H1 (cell line): ENCODE results near the gene GCLC. TPM values are rescaled to one million over a fixed set of nuclear protein-coding genes. Genes with fewer than 3 reads are reported as not detected.

Experiments used
- CTCF ChIA-PET: fragments of 300-600 bp; sonication (Branson Sonifier 250); formaldehyde crosslinking; loops from one replicate; lab custom pipeline; 2021; ENCODE audit not compliant: partially characterized antibody; lab: Charles Lee
- POLR2A ChIA-PET: fragments of 300-600 bp; sonication (Branson Sonifier 250); formaldehyde crosslinking; loops from one replicate; lab custom pipeline; 2021; ENCODE audit warnings: inconsistent platforms; ENCODE audit not compliant: partially characterized antibody; lab: Charles Lee
- DNase-seq, 2 experiments: peaks; one replicate each; pipeline versions ENCODE4 v3.0.0 to v3.0.0-alpha.2; 2010 to 2022; ENCODE audit warnings: low spot score in 2 of 2, low read depth in 1 of 2, mixed read lengths in 1 of 2
- FAIRE-seq: peaks from 2 replicates; lab custom pipeline; 2011; peaks lifted over from hg19 to GRCh38; lab: Jason Lieb, UNC
- H2AFZ ChIP-seq: 2 replicates; pipeline ENCODE4 v1.8.1; 2012; ENCODE audit warnings: low read length, inconsistent platforms
- H2AK5ac ChIP-seq: 2 replicates; pipeline ENCODE4 v1.6.1; 2013; ENCODE audit warnings: low read depth, low read length
- H2BK120ac ChIP-seq: replicated peaks from 2 replicates; pipeline ENCODE3; 2013; ENCODE audit warnings: low read depth, low read length, inconsistent platforms
- H2BK12ac ChIP-seq: 2 replicates; pipeline ENCODE4 v1.6.1; 2013; ENCODE audit warnings: low read depth, low read length
- H2BK15ac ChIP-seq: 2 replicates; pipeline ENCODE4 v1.6.1; 2013; ENCODE audit warnings: low read length
- H2BK20ac ChIP-seq: 2 replicates; pipeline ENCODE4 v1.6.1; 2013; ENCODE audit warnings: low read length
- H2BK5ac ChIP-seq: 2 replicates; pipeline ENCODE4 v1.6.1; 2013; ENCODE audit warnings: low read depth, low read length
- H3K14ac ChIP-seq: 2 replicates; pipeline ENCODE4 v1.6.1; 2013; ENCODE audit warnings: inconsistent platforms; ENCODE audit not compliant: insufficient read length
- H3K18ac ChIP-seq: 2 replicates; pipeline ENCODE4 v1.6.1; 2013; ENCODE audit warnings: low read length; ENCODE audit errors: extremely low read depth
- H3K23ac ChIP-seq: 2 replicates; pipeline ENCODE4 v1.6.1; 2013; ENCODE audit warnings: inconsistent platforms; ENCODE audit not compliant: insufficient read length
- H3K23me2 ChIP-seq: 2 replicates; pipeline ENCODE4 v1.6.1; 2013; ENCODE audit warnings: low read depth, low read length
- H3K27ac ChIP-seq: 2 replicates; pipeline ENCODE4 v1.6.1; 2011; ENCODE audit warnings: low read depth, low read length, inconsistent platforms
- H3K27me3 ChIP-seq, 4 experiments: replicated peaks in 1 of 4; 1 replicate in 1 of 4; 2 replicates in 3 of 4; pipeline versions ENCODE4 v1.6.1 to v1.8.1; 2011 to 2013; ENCODE audit warnings: low read length in 3 of 4, mild to moderate bottlenecking in 3 of 4, inconsistent platforms in 2 of 4, mixed read lengths in 2 of 4, moderate library complexity in 1 of 4; ENCODE audit not compliant: control insufficient read depth in 3 of 4, insufficient read depth in 3 of 4; ENCODE audit errors: extremely low read depth in 1 of 4
- H3K36me3 ChIP-seq, 4 experiments: 2 replicates each; pipeline versions ENCODE4 v1.6.1 to v1.8.1; 2011 to 2013; ENCODE audit warnings: mild to moderate bottlenecking in 4 of 4, low read length in 3 of 4, moderate library complexity in 2 of 4, control low read depth in 1 of 4, inconsistent platforms in 1 of 4; ENCODE audit not compliant: insufficient read depth in 4 of 4, control insufficient read depth in 2 of 4
- H3K4ac ChIP-seq: replicated peaks from 2 replicates; pipeline ENCODE3; 2013; ENCODE audit warnings: low read length, low read depth, mixed read lengths, inconsistent platforms; ENCODE audit not compliant: insufficient read length
- H3K4me1 ChIP-seq, 4 experiments: replicated peaks in 1 of 4; 1 replicate in 1 of 4; 2 replicates in 3 of 4; pipeline versions ENCODE4 v1.6.1 to v1.8.1; 2011 to 2013; ENCODE audit warnings: low read length in 3 of 4, inconsistent platforms in 2 of 4, mixed read lengths in 1 of 4; ENCODE audit not compliant: insufficient read depth in 4 of 4, control insufficient read depth in 3 of 4
- H3K4me2 ChIP-seq, 2 experiments: 2 replicates each; pipeline versions ENCODE4 v1.6.1 to v1.8.1; 2011 to 2013; ENCODE audit warnings: low read depth in 2 of 2, low read length in 2 of 2, control low read depth in 1 of 2, inconsistent platforms in 1 of 2, mild to moderate bottlenecking in 1 of 2; ENCODE audit not compliant: insufficient read depth in 1 of 2
- H3K4me3 ChIP-seq, 4 experiments: fragments of 200-600, 300-600 bp in 1 of 4; sonication (generic), shearing (Covaris generic), sonication (Bioruptor Twin) in 1 of 4; 2 replicates each; pipeline versions ENCODE4 v1.5.1 to v1.8.1; 2011 to 2016; ENCODE audit warnings: low read length in 4 of 4, low read depth in 3 of 4, control low read depth in 2 of 4, inconsistent platforms in 2 of 4, mild to moderate bottlenecking in 2 of 4, mixed read lengths in 1 of 4, moderate library complexity in 1 of 4; ENCODE audit not compliant: insufficient read depth in 2 of 4; ENCODE audit errors: extremely low read depth in 1 of 4
- H3K56ac ChIP-seq: replicated peaks from 2 replicates; pipeline ENCODE3; 2013; ENCODE audit warnings: low read depth, mild to moderate bottlenecking, mixed read lengths, low read length, inconsistent platforms; ENCODE audit not compliant: insufficient read length
- H3K79me1 ChIP-seq: 2 replicates; pipeline ENCODE4 v1.6.1; 2013; ENCODE audit warnings: low read depth, low read length, control low read depth
- H3K79me2 ChIP-seq, 2 experiments: 2 replicates each; pipeline versions ENCODE4 v1.6.1 to v1.8.1; 2012 to 2013; ENCODE audit warnings: low read length in 2 of 2, mild to moderate bottlenecking in 2 of 2, inconsistent platforms in 1 of 2; ENCODE audit not compliant: insufficient read depth in 2 of 2, control insufficient read depth in 1 of 2
- H3K9ac ChIP-seq, 4 experiments: replicated peaks in 1 of 4; 1 replicate in 1 of 4; 2 replicates in 3 of 4; pipeline versions ENCODE4 v1.6.1 to v1.8.1; 2011 to 2013; ENCODE audit warnings: low read depth in 3 of 4, low read length in 3 of 4, control low read depth in 2 of 4, mild to moderate bottlenecking in 2 of 4, moderate library complexity in 2 of 4, inconsistent platforms in 1 of 4; ENCODE audit errors: extremely low read depth in 1 of 4
- H3K9me3 ChIP-seq, 2 experiments: 2 replicates each; pipeline versions ENCODE4 v1.6.1 to v1.8.1; 2012 to 2013; ENCODE audit warnings: mild to moderate bottlenecking in 2 of 2, moderate library complexity in 2 of 2, control low read depth in 1 of 2, inconsistent platforms in 1 of 2, low read depth in 1 of 2, low read length in 1 of 2, mixed read lengths in 1 of 2; ENCODE audit not compliant: insufficient read depth in 2 of 2
- H4K20me1 ChIP-seq, 2 experiments: replicated peaks in 1 of 2; 2 replicates each; pipeline versions ENCODE3 to v1.8.1; 2011 to 2013; ENCODE audit warnings: inconsistent platforms in 2 of 2, low read length in 2 of 2, mild to moderate bottlenecking in 1 of 2; ENCODE audit not compliant: insufficient read depth in 2 of 2, control insufficient read depth in 1 of 2
- H4K5ac ChIP-seq: 2 replicates; pipeline ENCODE4 v1.6.1; 2013; ENCODE audit warnings: low read length, low read depth, mixed read lengths, inconsistent platforms; ENCODE audit not compliant: insufficient read length
- H4K8ac ChIP-seq: 2 replicates; pipeline ENCODE4 v1.8.0; 2013; ENCODE audit warnings: mild to moderate bottlenecking, moderate library complexity, low read length, inconsistent platforms; ENCODE audit not compliant: insufficient read depth; ENCODE audit errors: extremely low read depth
- H4K91ac ChIP-seq: replicated peaks from 2 replicates; pipeline ENCODE3; 2013; ENCODE audit warnings: low read length, mixed read lengths, inconsistent platforms; ENCODE audit not compliant: insufficient read length
- CEBPB ChIP-seq: IDR thresholded peaks from 2 replicates; pipeline ENCODE4 v1.6.1; 2012; ENCODE audit warnings: low read depth, low read length
- CHD1 ChIP-seq: IDR thresholded peaks from 2 replicates; pipeline ENCODE4 v1.6.1; 2012; ENCODE audit warnings: low read depth, low read length, improper control_type of control experiment
- EP300 ChIP-seq, 2 experiments: IDR thresholded peaks; 1 replicate in 1 of 2; 2 replicates in 1 of 2; pipeline ENCODE4 v1.6.1; 2011 to 2012; ENCODE audit warnings: low read depth in 2 of 2, low read length in 2 of 2, mild to moderate bottlenecking in 2 of 2, borderline replicate concordance in 1 of 2, inconsistent platforms in 1 of 2, moderate library complexity in 1 of 2
- KDM5A ChIP-seq: fragments of 200-600 bp; IDR thresholded peaks from 2 replicates; pipeline ENCODE4 v1.7.1; 2012; ENCODE audit warnings: mild to moderate bottlenecking, low read length, inconsistent platforms, mixed read lengths
- SIX5 ChIP-seq: IDR thresholded peaks from 2 replicates; pipeline ENCODE4 v1.6.1; 2011; ENCODE audit warnings: mild to moderate bottlenecking, low read depth, low read length
- SP1 ChIP-seq: IDR thresholded peaks from 2 replicates; pipeline ENCODE4 v1.6.1; 2011; ENCODE audit warnings: low read depth, low read length
- WGBS, 2 experiments: shearing (Covaris generic) in 1 of 2; methylation state at CpG; one replicate each; pipeline versions ENCODE4 v1.1.6 to v1.1.7; 2013 to 2015; ENCODE audit warnings: low lambda C conversion rate in 2 of 2, mixed read lengths in 2 of 2, inconsistent platforms in 1 of 2, low coverage in 1 of 2, missing lambda C conversion rate in 1 of 2; ENCODE audit not compliant: insufficient replicate concordance in 2 of 2, insufficient coverage in 1 of 2, insufficient read length in 1 of 2; ENCODE audit errors: extremely low coverage in 1 of 2, missing lambda C conversion rate in 1 of 2; 5-methylcytosine and 5-hydroxymethylcytosine counted together
- polyA plus RNA-seq, 7 experiments: library from polyadenylated mRNA; depleted of rRNA in 3 of 7; stranded (reverse) in 5 of 7; unstranded in 2 of 7; fragments of >200 nt in 5 of 7; fragments of 200-250 nt in 2 of 7; gene quantifications; 1 replicate in 5 of 7; 2 replicates in 1 of 7; 4 replicates in 1 of 7; pipeline versions ENCODE4 v1.2.1 to v1.2.3, GENCODE V29; 2011 to 2013; ENCODE audit warnings: missing spikeins in 2 of 7, mixed read lengths in 2 of 7
- total RNA-seq: library from RNA; stranded (reverse); fragmentation: NEBNext Ultra II Directional; extraction: Animal tissue kit (Norgen Biotek cat#: 25700); gene quantifications from 2 replicates; pipeline ENCODE4 v1.2.1, GENCODE V29; 2021

The GCLC gene
- total and polyA plus RNA-seq, 2 of the 8 experiments (the other 6 are each of a cell fraction or from before 2014, with no cell fraction given): 15.8 to 54.0 TPM

DNA sequence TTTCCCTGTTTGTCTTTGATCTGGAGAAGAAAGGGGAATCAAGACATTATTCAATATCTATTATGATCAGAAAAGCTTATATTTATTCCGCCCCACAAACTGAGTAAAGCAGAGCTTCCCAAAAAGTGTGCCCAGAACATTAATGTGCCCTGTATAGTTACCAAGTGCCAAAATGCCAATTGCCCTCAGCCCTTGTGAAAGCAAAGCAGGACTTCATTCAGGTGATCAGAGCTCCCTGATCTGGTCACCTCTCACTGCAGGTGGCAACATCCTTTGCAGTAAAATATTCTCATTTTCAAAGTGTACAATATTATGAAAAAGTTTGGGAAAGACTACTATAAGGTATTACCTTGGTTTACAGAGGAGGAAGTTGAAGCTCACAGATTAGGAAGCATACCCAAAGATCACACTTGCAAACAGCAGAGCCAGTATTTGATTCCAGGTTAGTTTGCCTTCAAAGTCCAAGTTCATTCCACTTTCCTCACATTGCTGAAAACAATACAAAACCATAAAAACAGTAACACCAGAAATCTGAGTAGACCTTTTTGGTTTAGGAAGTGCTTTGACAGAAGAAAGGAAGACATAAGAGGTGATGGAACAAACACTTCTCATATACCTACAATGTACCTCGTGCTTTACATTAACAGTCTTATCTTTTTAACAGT lies 19.6 kb upstream of the GCLC start:
- Histone ChIP-seq H3K14ac (no peak overlapping the region), H2BK120ac (no peak overlapping the region), H3K4me1 (no peaks in the 10 kb centered on the region), H4K91ac (no peak overlapping the region), H3K36me3 (no peaks in the 10 kb centered on the region), H3K56ac (no peak overlapping the region), H3K4me3 (no peak overlapping the region), H2BK12ac (no peak overlapping the region), H3K23ac (no peak overlapping the region), H3K9me3 (peaks cover 2 to 19% of the 10 kb centered on the region in 2 experiments; a peak in 3 of 4 replicates), H3K79me2 (no peaks in the 10 kb centered on the region), H4K8ac (no peak overlapping the region), H3K4ac (no peak overlapping the region), H4K20me1 (no peaks in the 10 kb centered on the region), H2AFZ (no peak overlapping the region), H2BK15ac (no peak overlapping the region), H3K27me3 (no peaks in the 10 kb centered on the region), H2AK5ac (no peak overlapping the region), H3K27ac (no peak overlapping the region), H3K9ac (no peak overlapping the region), H3K79me1 (no peaks in the 10 kb centered on the region), H3K23me2 (no peaks in the 10 kb centered on the region), H2BK5ac (no peak overlapping the region), H2BK20ac (no peak overlapping the region), H3K18ac (no peak overlapping the region), H4K5ac (no peak overlapping the region), H3K4me2 (no peak overlapping the region)
- 79% methylated on average over 2 of the region's 2 CpGs; no CpG with 5 or more reads in 1 of the 2 experiments for WGBS, 2 experiments
- TF ChIP-seq KDM5A: no peak
- TF ChIP-seq CHD1: no peak
- no peak for TF ChIP-seq CEBPB
- TF ChIP-seq SP1: no peak
- TF ChIP-seq EP300 (IDR thresholded peaks at IDR 0.05; ENCODE audit: borderline replicate concordance in 1 of 2, low read depth in 2 of 2, low read length in 2 of 2): no peak
- no peak for TF ChIP-seq SIX5
- no peak for DNase-seq
- POLR2A ChIA-PET: no interaction called here
- CTCF ChIA-PET: interaction anchor here (1.4 kb wide), 1 partner anchor 170 kb away, joined by 3 read pairs; no protein-coding TSS in a partner anchor
- FAIRE-seq: no peak
